SJSA1 (cell line): ENCODE data around the gene MBOAT1. TPM values are rescaled to one million over a fixed set of nuclear protein-coding genes. Genes with fewer than 3 reads are reported as not detected.
"Not testable (repeated sequence)": the region's sequence is repeated elsewhere in the genome, so short reads cannot be mapped to it uniquely, and the experiment has no call there.

Experiments used
- DNase-seq, 2 experiments: peaks; one replicate each; pipeline ENCODE4 v3.0.0-alpha.2; 2015 to 2020; ENCODE audit warnings: low spot score in 2 of 2, low read depth in 1 of 2
- H3K27ac ChIP-seq: fragments of 250-450 bp; sonication (Bioruptor Pico); 2 replicates; pipeline ENCODE4 v1.5.1; 2020; ENCODE audit warnings: mild to moderate bottlenecking, moderate library complexity
- H3K27me3 ChIP-seq: fragments of 250-450 bp; sonication (Bioruptor Pico); replicated peaks from 2 replicates; pipeline ENCODE4 v1.5.1; 2020; ENCODE audit warnings: mild to moderate bottlenecking, moderate library complexity
- H3K36me3 ChIP-seq: fragments of 250-450 bp; sonication (Bioruptor Pico); 2 replicates; pipeline ENCODE4 v1.5.1; 2020; ENCODE audit warnings: mild to moderate bottlenecking
- H3K4me1 ChIP-seq: fragments of 250-450 bp; sonication (Bioruptor Pico); replicated peaks from 2 replicates; pipeline ENCODE4 v1.6.1; 2021; ENCODE audit warnings: mild to moderate bottlenecking
- H3K4me3 ChIP-seq: fragments of 250-450 bp; sonication (Bioruptor Pico); 2 replicates; pipeline ENCODE4 v1.5.1; 2020; ENCODE audit warnings: mild to moderate bottlenecking
- H3K9me3 ChIP-seq: fragments of 250-450 bp; sonication (Bioruptor Pico); replicated peaks from 2 replicates; pipeline ENCODE4 v1.5.1; 2020; ENCODE audit warnings: mild to moderate bottlenecking
- total RNA-seq: library from RNA; depleted of rRNA; stranded (reverse); fragments of >200 nt; shearing (Covaris generic); gene quantifications from 2 replicates; pipeline ENCODE4 v1.2.3, GENCODE V29; 2014

The MBOAT1 gene
- total RNA-seq, 1 experiment from 2014 or later: 56.6 TPM

DNA sequence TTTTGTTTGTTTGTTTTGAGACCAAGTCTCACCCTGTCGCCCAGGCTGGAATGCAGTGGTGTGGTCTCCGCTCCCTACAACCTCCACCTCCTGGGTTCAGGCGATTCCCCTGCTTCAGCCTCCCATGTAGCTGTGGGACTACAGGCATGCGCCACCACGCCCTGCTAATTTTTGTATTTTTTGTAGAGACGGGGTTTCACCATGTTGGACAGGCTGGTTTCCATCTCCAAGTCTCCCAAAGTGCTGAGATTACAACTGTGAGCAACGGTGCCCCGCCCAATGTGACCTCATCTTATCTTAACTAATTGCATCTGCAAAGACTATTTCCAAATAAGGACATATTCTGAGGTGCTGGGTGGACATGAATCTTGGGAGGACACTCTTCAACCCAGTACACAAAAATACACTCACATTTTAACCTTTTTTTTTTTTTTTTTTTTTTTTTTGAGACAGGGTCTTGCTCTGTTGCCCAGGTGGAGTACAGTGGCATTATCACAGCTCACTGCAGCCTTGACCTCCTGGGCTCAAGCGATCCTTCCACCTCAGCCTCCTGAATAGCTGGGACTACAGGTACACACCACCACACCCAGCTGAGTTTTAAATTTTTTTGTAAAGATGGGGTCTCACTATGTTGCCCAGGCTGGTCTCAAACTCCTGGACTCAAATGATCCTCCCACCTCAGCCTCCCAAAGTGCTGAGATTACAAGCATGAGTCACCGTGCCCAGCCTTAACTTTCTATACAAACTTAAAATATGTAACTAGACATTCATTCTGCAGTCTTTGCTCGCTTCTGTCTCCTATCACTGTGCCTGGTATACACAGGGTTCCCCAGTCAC lies 72.9 kb downstream of the MBOAT1 start:
- H3K27ac ChIP-seq, H3K4me1 ChIP-seq, DNase-seq, H3K4me3 ChIP-seq, H3K27me3 ChIP-seq, H3K9me3 ChIP-seq: not testable (repeated sequence)
- peaks cover 57% of the 10 kb centered on the region for H3K36me3 ChIP-seq

DNA sequence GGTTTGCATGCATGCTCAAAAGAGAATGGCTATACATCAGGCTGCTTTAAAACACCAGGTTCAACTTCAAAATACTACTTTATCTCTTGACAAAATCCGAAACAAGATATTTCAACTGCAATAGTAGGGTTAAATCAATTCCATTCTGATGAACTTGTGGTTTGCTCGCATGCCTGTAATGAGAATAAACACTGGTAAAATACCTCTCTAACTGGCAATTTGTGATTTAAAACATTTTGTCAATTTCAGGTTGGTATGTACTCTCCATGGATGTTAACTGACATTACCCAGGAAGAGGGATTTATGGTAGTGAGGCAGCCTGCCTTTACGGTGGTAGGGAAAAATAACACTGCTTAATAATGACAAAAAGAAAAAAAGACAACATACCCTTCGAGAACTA lies 74.4 kb downstream of the MBOAT1 start:
- Histone ChIP-seq H3K9me3 (no peaks in the 10 kb centered on the region), H3K4me1 (0 out of 2 replicates have a peak, but pooled peaks cover 4% of the 10 kb centered on the region), H3K36me3 (peaks cover 43% of the 10 kb centered on the region), H3K27me3 (no peaks in the 10 kb centered on the region), H3K4me3 (no peak overlapping the region), H3K27ac (no peak overlapping the region)
- DNase-seq: no peak

DNA sequence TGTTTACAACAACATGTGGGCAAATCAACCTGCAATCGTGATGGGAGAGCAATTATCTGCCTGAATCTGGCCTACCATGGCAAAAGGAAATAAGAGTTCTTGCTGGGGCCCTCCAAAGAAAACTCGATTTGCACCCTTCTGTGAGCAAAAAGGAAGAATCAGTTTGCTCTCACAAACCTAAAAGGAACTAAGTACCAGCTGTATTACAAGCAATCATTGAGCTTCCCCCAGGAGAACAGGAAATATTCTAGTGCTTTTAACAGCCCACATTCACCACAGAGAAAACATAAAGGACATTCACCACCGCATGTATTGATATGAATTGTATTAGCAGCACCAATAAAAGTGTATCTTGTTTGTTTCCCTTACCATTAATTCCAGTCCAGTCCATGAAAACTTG lies 75.0 kb downstream of the MBOAT1 start:
- H3K4me3 ChIP-seq: no peak overlapping the region
- peaks cover 39% of the 10 kb centered on the region for H3K36me3 ChIP-seq
- H3K27me3 ChIP-seq: no peaks in the 10 kb centered on the region
- H3K9me3 ChIP-seq: no peaks in the 10 kb centered on the region
- no peak for DNase-seq
- no peak overlapping the region for H3K27ac ChIP-seq
- H3K4me1 ChIP-seq: 0 out of 2 replicates have a peak, but pooled peaks cover 4% of the 10 kb centered on the region

DNA sequence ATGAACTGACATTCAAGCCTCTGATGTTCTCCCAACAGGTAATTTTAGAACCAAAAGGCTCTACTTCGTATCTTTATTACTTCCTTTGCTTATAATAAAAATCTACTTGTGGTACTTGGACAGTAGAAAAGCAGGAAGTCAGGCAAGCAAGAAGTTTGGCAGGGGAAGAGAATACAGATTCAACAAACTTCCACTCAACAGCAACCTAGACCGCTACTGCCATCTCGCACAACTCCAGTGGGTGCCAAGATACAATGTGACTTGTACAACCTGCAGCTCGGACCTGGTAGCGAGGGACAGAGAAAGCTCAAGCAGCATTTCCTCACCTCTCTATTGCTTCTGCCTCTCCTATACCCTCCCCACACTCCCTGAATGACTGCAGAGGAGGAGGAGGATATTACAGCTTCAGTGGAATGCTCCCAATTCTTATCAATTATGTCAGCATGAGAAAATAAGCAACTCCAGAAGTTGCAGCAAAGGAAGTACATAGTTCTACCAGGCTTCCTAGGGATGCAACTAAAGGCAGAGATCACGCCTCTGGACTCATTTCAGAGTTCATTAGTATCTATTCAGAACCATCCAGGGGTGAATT lies 76.5 kb downstream of the MBOAT1 start:
- Histone ChIP-seq H3K4me3 (no peak overlapping the region), H3K27ac (no peak overlapping the region), H3K4me1 (0 out of 2 replicates have a peak, but pooled peaks cover 6% of the 10 kb centered on the region), H3K36me3 (peaks cover 39% of the 10 kb centered on the region), H3K27me3 (no peaks in the 10 kb centered on the region), H3K9me3 (no peaks in the 10 kb centered on the region)
- DNase-seq: no peak

DNA sequence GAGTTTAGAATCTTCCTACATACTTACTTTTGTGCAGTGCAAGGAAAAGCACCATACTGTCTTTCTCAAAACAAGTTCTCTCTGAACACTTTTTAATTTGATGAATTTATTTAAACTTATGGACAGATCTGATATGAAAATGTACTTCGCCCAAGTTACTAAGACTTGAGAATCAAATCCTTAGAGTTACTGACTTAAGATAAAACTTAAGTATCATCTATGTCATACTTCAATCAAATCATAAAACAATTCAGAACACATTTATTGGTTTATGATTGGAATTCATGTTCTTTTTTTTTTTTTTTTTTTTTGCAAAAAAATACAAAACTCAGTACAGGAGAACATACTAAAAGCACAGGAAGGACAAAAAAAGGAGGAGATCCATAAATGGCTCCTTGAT lies 77.7 kb downstream of the MBOAT1 start:
- no peak for DNase-seq
- H3K9me3 ChIP-seq: no peaks in the 10 kb centered on the region

DNA sequence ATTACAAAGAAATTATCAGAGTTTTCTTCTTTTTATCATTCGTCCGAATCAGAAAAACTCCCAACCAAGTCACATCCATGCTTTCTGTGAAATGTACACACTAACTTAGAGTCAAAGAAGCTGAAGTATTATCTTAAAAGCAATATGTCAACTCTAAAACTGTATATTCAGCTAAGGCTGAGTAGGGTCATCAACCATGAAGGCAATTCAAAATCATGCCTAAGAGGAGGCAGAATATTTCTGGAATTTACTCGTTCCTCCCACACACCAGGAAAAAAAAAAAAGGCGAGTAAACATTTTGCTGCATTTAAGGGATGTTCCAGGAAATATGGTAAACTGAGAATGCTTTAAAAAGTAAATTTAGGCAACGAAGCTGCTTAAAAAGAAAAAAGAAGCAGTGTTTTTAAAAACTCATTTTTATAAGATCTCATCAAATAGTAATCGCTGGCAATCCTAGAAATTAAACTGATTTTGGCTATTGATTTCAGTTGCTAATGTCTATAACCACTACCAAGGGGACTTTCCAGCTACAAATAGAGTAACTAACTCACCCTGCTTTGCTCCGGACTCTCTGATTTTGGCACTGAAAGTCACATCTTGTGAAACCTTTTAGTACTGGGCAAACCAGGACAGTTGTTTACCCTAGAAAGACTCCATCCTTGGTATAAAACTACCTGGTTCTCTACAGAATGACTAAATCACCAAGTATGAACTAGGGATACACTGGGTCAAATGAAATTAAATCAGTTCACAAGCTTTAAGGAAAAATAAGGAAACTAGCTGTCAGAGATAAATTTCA lies 82.8 kb downstream of the MBOAT1 start:
- H3K4me3 ChIP-seq: no peak overlapping the region
- peaks cover 47% of the 10 kb centered on the region for H3K36me3 ChIP-seq
- no peak overlapping the region for H3K27ac ChIP-seq
- peaks cover 12% of the 10 kb centered on the region for H3K4me1 ChIP-seq
- no peak for DNase-seq
- no peaks in the 10 kb centered on the region for H3K27me3 ChIP-seq
- no peaks in the 10 kb centered on the region for H3K9me3 ChIP-seq

More for the DNA sequence above, 77.7 kb downstream of the MBOAT1 start:
- H3K27me3 ChIP-seq: no peaks in the 10 kb centered on the region
- peaks cover 12% of the 10 kb centered on the region for H3K4me1 ChIP-seq
- peaks cover 32% of the 10 kb centered on the region for H3K36me3 ChIP-seq
- no peak overlapping the region for H3K27ac ChIP-seq
- H3K4me3 ChIP-seq: no peak overlapping the region

DNA sequence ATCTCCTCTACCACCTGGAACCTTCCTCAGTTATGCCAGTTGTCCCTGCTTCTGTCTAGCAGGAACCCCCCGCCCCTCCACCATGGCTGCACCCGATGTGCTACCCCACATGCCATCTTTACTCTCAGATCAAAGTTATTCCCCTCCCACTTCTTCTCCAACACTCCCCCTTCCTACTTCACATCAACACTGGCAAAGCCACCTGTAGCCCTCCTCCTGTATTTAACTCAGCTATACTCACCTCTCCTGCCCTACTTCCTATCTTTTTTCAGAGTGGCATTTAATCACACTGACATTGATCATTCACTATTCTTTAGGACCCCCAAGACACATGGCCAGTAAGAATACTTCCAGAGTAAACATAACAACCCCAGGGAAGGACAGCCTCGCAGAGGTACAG lies 84.3 kb downstream of the MBOAT1 start:
- no peak for DNase-seq
- no peaks in the 10 kb centered on the region for H3K9me3 ChIP-seq
- peaks cover 60% of the 10 kb centered on the region for H3K36me3 ChIP-seq
- H3K4me1 ChIP-seq: peaks cover 12% of the 10 kb centered on the region
- H3K4me3 ChIP-seq: no peak overlapping the region
- no peak overlapping the region for H3K27ac ChIP-seq
- H3K27me3 ChIP-seq: no peaks in the 10 kb centered on the region

DNA sequence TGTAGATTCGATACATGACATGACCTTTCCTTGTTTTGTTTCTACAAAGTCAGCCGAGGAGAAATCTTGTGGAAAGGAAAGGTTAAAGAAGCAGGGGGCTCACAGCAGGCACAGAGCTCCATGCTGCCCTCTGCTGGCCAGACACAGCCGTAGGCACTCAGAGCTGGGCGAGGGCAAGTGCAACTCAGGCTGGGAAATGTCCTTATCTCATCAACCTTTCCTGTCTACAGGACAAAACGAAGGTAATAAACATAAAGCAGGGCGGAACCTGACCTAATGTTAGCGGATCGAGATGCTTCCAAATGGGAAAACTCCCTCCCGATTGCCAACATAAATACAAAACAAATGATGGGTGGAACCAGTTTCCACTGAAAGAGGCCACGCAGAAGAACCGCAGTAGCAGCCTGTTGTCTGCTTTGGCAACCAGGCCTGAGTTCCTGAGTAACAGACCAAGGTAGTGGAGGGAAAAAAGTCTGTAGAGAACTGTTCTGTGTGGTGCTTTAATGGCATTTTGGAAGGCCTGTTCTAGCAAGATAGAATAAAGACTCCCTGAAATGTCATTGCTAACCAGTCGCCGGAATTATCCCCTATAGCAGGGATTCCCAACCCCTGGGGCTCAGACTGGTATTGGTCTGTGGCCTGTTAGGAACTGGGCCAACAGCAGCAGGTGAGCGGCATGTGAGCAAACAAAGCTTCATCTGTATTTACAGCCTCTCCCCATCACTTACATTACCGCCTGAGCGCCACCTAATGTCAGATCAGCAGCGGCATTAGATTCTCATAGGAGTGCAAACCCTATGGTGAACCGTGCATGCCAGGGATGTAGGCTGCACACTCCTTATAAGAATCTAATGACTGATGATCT lies 85.2 kb downstream of the MBOAT1 start:
- Histone ChIP-seq H3K9me3 (no peaks in the 10 kb centered on the region), H3K27ac (no peak overlapping the region), H3K36me3 (peaks cover 64% of the 10 kb centered on the region), H3K4me3 (no peak overlapping the region), H3K27me3 (no peaks in the 10 kb centered on the region), H3K4me1 (peaks cover 12% of the 10 kb centered on the region)
- DNase-seq: peak; percentile 54 to 61

DNA sequence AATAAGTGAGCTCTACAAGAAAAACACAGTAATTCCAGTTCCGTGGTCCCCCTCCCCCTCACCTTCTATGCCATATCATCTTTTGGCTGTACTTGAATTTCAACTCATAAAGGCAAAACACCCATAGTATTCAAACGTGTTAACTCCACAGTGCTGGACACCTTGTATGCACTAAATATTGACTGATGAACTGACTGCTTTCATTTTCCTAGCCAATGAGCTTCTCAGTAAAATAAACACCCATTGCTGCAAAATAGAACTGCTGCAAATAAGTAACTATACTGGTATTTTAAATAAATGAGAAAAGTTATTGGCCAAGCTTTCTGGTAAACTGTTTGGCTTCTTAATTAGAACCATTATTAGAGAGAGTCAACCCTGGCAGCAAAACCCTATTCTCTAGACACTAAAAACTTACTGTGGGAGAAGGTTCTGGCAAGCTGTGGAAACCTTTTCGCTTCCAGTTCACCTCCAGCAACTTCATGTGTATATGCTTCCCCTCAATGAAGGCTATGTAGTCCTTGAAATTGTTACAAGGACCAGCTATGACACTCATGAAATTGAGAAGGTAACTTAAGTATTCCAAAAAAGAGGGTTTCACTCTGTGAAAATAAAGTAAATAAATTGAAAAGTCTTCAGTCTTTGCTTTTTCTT lies 86.0 kb downstream of the MBOAT1 start:
- Histone ChIP-seq H3K4me3 (no peak overlapping the region), H3K27ac (no peak overlapping the region), H3K27me3 (no peaks in the 10 kb centered on the region), H3K36me3 (peaks cover 59% of the 10 kb centered on the region), H3K4me1 (peaks cover 12% of the 10 kb centered on the region), H3K9me3 (no peaks in the 10 kb centered on the region)
- DNase-seq: no peak

DNA sequence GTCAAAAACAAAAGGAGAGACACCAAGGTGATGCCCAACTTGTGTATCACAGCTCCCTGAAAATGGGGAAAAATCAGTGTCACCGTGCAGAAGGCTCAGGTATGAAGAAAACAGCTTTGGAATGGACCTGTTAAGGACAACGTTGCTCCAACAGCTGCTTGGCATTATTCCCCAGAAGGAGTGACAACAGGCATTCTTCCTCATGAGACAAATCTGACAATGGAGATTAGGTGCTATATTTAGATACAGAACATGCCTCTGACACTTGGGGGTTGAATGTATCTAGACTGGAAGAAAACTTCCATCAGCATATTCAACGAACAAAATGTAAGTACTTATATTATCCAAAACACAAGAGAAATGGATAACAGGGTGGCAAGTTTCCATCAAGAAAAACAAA lies 87.7 kb downstream of the MBOAT1 start:
- Histone ChIP-seq H3K9me3 (no peaks in the 10 kb centered on the region), H3K4me3 (no peak overlapping the region), H3K27me3 (no peaks in the 10 kb centered on the region), H3K36me3 (peaks cover 60% of the 10 kb centered on the region), H3K27ac (no peak overlapping the region), H3K4me1 (peaks cover 3% of the 10 kb centered on the region; the same call in 1 of the 2 replicates)
- DNase-seq: no peak

DNA sequence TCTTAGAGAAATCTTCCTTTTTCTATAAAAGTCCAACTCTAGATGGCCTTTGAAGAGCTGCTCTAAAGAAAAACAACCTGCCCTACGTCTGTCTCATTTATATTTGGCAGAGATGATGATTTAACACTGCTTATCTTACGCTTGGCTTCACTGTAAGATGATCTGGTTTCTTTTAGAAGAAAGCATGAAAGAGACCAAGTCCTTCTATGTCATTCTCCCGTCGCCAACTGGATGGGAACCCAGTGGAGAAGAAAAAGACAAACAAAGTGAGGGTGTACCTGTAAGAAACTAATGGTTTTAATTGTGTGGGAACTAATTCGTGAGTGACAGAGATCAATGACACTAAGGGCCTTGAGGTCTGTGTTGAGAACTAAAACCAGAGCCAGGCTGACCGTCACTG lies 92.8 kb downstream of the MBOAT1 start:
- Histone ChIP-seq H3K27me3 (no peaks in the 10 kb centered on the region), H3K4me3 (no peak overlapping the region), H3K9me3 (no peaks in the 10 kb centered on the region), H3K4me1 (no peaks in the 10 kb centered on the region), H3K36me3 (peaks cover 44% of the 10 kb centered on the region), H3K27ac (no peak overlapping the region)
- no peak for DNase-seq

DNA sequence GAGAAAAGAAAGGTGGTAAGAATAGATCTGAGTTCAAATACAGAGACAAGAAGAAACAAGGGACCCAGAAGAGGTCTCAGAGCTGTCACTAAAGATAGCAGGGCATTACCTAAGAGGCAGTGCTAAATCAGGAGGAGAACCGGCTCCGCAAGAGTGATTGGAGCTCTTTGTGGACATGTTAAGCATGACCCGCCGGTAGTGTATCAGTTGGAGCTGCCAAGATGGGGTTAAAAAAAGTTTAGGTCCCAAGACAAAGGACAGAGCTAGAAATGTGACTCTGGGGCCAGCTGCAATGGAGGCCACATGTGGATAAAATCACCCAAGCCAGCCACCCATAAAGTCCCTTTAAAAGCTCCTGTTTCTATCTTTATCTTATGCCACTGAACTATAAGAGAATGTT lies 93.4 kb downstream of the MBOAT1 start:
- H3K4me3 ChIP-seq: no peak overlapping the region
- no peaks in the 10 kb centered on the region for H3K4me1 ChIP-seq
- DNase-seq: no peak
- no peak overlapping the region for H3K27ac ChIP-seq
- H3K27me3 ChIP-seq: no peaks in the 10 kb centered on the region
- H3K36me3 ChIP-seq: peaks cover 45% of the 10 kb centered on the region
- H3K9me3 ChIP-seq: no peaks in the 10 kb centered on the region

DNA sequence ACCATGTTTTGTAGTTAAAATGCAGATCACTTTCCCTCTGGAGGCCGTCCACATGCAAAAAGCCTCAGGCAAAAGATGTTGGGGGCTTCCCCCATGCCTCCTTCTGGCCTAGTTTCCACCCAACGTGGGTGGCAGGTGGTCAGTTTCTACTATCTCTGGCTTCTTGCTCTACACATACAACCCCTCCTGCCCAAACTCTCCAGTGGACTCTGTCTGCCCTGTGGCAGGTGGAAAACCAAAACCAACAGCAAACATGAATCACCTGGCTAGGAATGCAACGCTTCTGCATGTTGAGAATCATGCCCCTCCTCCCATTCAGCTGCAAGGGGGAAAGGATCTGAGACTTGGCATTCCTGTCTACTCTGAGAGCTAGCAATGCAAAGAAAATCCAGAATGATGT lies 94.8 kb downstream of the MBOAT1 start:
- no peaks in the 10 kb centered on the region for H3K9me3 ChIP-seq
- no peak for DNase-seq

More for the DNA sequence above, 94.8 kb downstream of the MBOAT1 start:
- no peaks in the 10 kb centered on the region for H3K27me3 ChIP-seq
- H3K27ac ChIP-seq: no peak overlapping the region
- H3K4me3 ChIP-seq: no peak overlapping the region
- no peaks in the 10 kb centered on the region for H3K4me1 ChIP-seq
- H3K36me3 ChIP-seq: peaks cover 48% of the 10 kb centered on the region
